ENCODE results near the gene ZNF112.

Gene ZNF112

GRCh38 chr19:44306283-44306682 lies 50.2 kb downstream of the ZNF112 start:
- TF ChIP-seq CTCF (IDR thresholded peaks at IDR 0.05; ENCODE audit: low read depth, low read length, missing control alignments): no peak
- DNase-seq (ENCODE audit: low read depth): no peak
- no peak overlapping the region for H3K4me3 ChIP-seq (ENCODE audit: low read depth, low read length)

GRCh38 chr19:44305457-44305856 lies 51.0 kb downstream of the ZNF112 start:
- no peak for TF ChIP-seq CTCF (IDR thresholded peaks at IDR 0.05; ENCODE audit: low read depth, low read length, missing control alignments)
- H3K4me3 ChIP-seq (ENCODE audit: low read depth, low read length): no peak overlapping the region
- no peak for DNase-seq (ENCODE audit: low read depth)

- DNase-seq (ENCODE audit: low read depth): peak; percentile 85
- TF ChIP-seq CTCF (IDR thresholded peaks at IDR 0.05; ENCODE audit: low read depth, low read length, missing control alignments): no peak
- H3K4me3 ChIP-seq (ENCODE audit: low read depth, low read length): peak within 1 kb of the TSS; percentile 83
These were observed 51.8 kb downstream of the ZNF112 start, which contains the start of gene ZNF235 for GRCh38 chr19:44304659-44305193. Gene ZNF235 (minus strand): TSS chr19:44305025. CDS start chr19:44303404, 1,621 bp downstream.

GRCh38 chr19:44303976-44304568 lies 52.4 kb downstream of the ZNF112 start:
- peak overlapping the region; percentile 83 for H3K4me3 ChIP-seq (ENCODE audit: low read depth, low read length)
- TF ChIP-seq CTCF (IDR thresholded peaks at IDR 0.05; ENCODE audit: low read depth, low read length, missing control alignments): no peak
- no peak for DNase-seq (ENCODE audit: low read depth)

GRCh38 chr19:44303320-44303719 lies 53.2 kb downstream of the ZNF112 start:
- DNase-seq (ENCODE audit: low read depth): no peak
- no peak overlapping the region; the same call in 1 of the 2 replicates for H3K4me3 ChIP-seq (ENCODE audit: low read depth, low read length)
- no peak for TF ChIP-seq CTCF (IDR thresholded peaks at IDR 0.05; ENCODE audit: low read depth, low read length, missing control alignments)

- no peak for DNase-seq (ENCODE audit: low read depth)
- H3K4me3 ChIP-seq (ENCODE audit: low read depth, low read length): no peak overlapping the region
- no peak for TF ChIP-seq CTCF (IDR thresholded peaks at IDR 0.05; ENCODE audit: low read depth, low read length, missing control alignments)
These were observed 71.5 kb downstream of the ZNF112 start for GRCh38 chr19:44284968-44285367.

- no peak for DNase-seq (ENCODE audit: low read depth)
- no peak for TF ChIP-seq CTCF (IDR thresholded peaks at IDR 0.05; ENCODE audit: low read depth, low read length, missing control alignments)
- no peak overlapping the region for H3K4me3 ChIP-seq (ENCODE audit: low read depth, low read length)
These were observed 73.6 kb downstream of the ZNF112 start for GRCh38 chr19:44282846-44283245.

Data from GM12864 (cell line).